SK-N-SH (cell line): ENCODE measurements around the gene PCARE. TPM values are rescaled to one million over a fixed set of nuclear protein-coding genes. Genes with fewer than 3 reads are reported as not detected.

ENCODE experiments used
- CTCF ChIA-PET: fragments of 300-600, 350-600 bp; formaldehyde crosslinking; extraction: SDS; loops from one replicate; lab custom pipeline; 2021; lab: Yijun Ruan, JAX
- POLR2A ChIA-PET: fragments of 350-600 bp; sonication (Branson Sonifier 250); formaldehyde crosslinking; extraction: SDS; loops from one replicate; lab custom pipeline; 2020; ENCODE audit warnings: antibody characterized with exemption, inconsistent platforms; lab: Yijun Ruan, JAX
- DNase-seq: peaks from one replicate; pipeline ENCODE4 v3.0.0; 2012
- H2AFZ ChIP-seq: fragments of 200-600 bp; sonication (generic); 2 replicates; pipeline ENCODE4 v1.8.1; 2016; ENCODE audit warnings: antibody characterized with exemption, mild to moderate bottlenecking, low read depth
- H3F3A ChIP-seq: fragments of 200-600 bp; sonication (generic); replicated peaks from 2 replicates; pipeline ENCODE3; 2016; ENCODE audit warnings: antibody characterized with exemption, mild to moderate bottlenecking; ENCODE audit not compliant: insufficient read depth
- H3K27ac ChIP-seq, 2 experiments: fragments of 200-500 bp in 1 of 2; fragments of 200-600 bp in 1 of 2; sonication (Bioruptor generic) in 1 of 2; sonication (generic), shearing (Covaris generic) in 1 of 2; 2 replicates each; pipeline versions ENCODE4 v1.5.1 to v1.6.1; 2014 to 2016; ENCODE audit warnings: low read depth in 2 of 2, inconsistent platforms in 1 of 2, low read length in 1 of 2, mild to moderate bottlenecking in 1 of 2, mixed read lengths in 1 of 2
- H3K27me3 ChIP-seq: fragments of 200-600 bp; sonication (generic), shearing (Covaris generic); 2 replicates; pipeline ENCODE4 v1.6.1; 2016; ENCODE audit warnings: mixed run types; ENCODE audit not compliant: insufficient read depth
- H3K36me3 ChIP-seq, 2 experiments: fragments of 200-500 bp in 1 of 2; fragments of 200-600 bp in 1 of 2; sonication (Bioruptor generic) in 1 of 2; sonication (generic) in 1 of 2; replicated peaks in 1 of 2; 2 replicates each; pipeline versions ENCODE3 to v1.5.1; 2014 to 2016; ENCODE audit warnings: low read length in 1 of 2, mild to moderate bottlenecking in 1 of 2; ENCODE audit not compliant: insufficient read depth in 2 of 2, control insufficient read depth in 1 of 2
- H3K4me1 ChIP-seq, 2 experiments: fragments of 200-500 bp in 1 of 2; fragments of 200-600 bp in 1 of 2; sonication (Bioruptor generic) in 1 of 2; sonication (generic), shearing (Covaris generic) in 1 of 2; 2 replicates each; pipeline versions ENCODE4 v1.5.1 to v1.6.1; 2014 to 2016; ENCODE audit warnings: low read depth in 1 of 2, low read length in 1 of 2, mixed run types in 1 of 2; ENCODE audit not compliant: insufficient read depth in 2 of 2, control insufficient read depth in 1 of 2
- H3K4me2 ChIP-seq: fragments of 200-600 bp; sonication (generic), shearing (Covaris generic); 2 replicates; pipeline ENCODE4 v1.6.1; 2017; ENCODE audit warnings: mixed run types
- H3K4me3 ChIP-seq, 2 experiments: fragments of 200-500 bp in 1 of 2; fragments of 200-600 bp in 1 of 2; sonication (Bioruptor generic) in 1 of 2; sonication (generic), shearing (Covaris generic) in 1 of 2; 2 replicates each; pipeline versions ENCODE4 v1.5.1 to v1.8.1; 2014 to 2016; ENCODE audit warnings: low read depth in 2 of 2, inconsistent platforms in 1 of 2, low read length in 1 of 2, mild to moderate bottlenecking in 1 of 2, mixed read lengths in 1 of 2, moderate library complexity in 1 of 2
- H3K79me2 ChIP-seq: fragments of 200-600 bp; sonication (generic); 2 replicates; pipeline ENCODE4 v1.8.1; 2017; ENCODE audit warnings: mild to moderate bottlenecking; ENCODE audit not compliant: insufficient read depth
- H3K9ac ChIP-seq: fragments of 200-600 bp; sonication (generic); 2 replicates; pipeline ENCODE4 v1.6.1; 2017; ENCODE audit warnings: mixed run types
- H3K9me2 ChIP-seq: fragments of 200-600 bp; sonication (generic); 2 replicates; pipeline ENCODE4 v1.6.1; 2017; ENCODE audit warnings: mixed run types
- H3K9me3 ChIP-seq: fragments of 200-600 bp; sonication (generic); 2 replicates; pipeline ENCODE4 v1.6.1; 2017; ENCODE audit warnings: mixed run types, mild to moderate bottlenecking, moderate library complexity
- H4K20me1 ChIP-seq: fragments of 200-600 bp; sonication (generic); 2 replicates; pipeline ENCODE4 v1.6.1; 2017; ENCODE audit warnings: mild to moderate bottlenecking, mixed run types; ENCODE audit not compliant: insufficient read depth
- CHD2 ChIP-seq: fragments of 150-350 bp; IDR thresholded peaks from 2 replicates; pipeline ENCODE4 v1.6.1; 2018; ENCODE audit warnings: low read length; ENCODE audit not compliant: partially characterized antibody
- ELF1 ChIP-seq: IDR thresholded peaks from 2 replicates; pipeline ENCODE4 v1.4.0; 2012
- EP300 ChIP-seq, 2 experiments: IDR thresholded peaks; 2 replicates each; pipeline versions ENCODE4 v1.4.0 to v1.6.1; 2012; ENCODE audit warnings: borderline replicate concordance in 1 of 2, low read depth in 1 of 2, low read length in 1 of 2
- FOXM1 ChIP-seq: IDR thresholded peaks from 2 replicates; pipeline ENCODE4 v1.4.0; 2012; ENCODE audit warnings: low read depth, mild to moderate bottlenecking
- GATA2 ChIP-seq: sonication (generic); formaldehyde crosslinking; IDR thresholded peaks from 2 replicates; pipeline ENCODE4 v1.5.0; 2020; ENCODE audit warnings: mild to moderate bottlenecking, missing genetic modification reagents
- IRF3 ChIP-seq: fragments of 150-350 bp; IDR thresholded peaks from 2 replicates; pipeline ENCODE4 v1.6.1; 2016; ENCODE audit warnings: mild to moderate bottlenecking, low read depth, low read length
- MXI1 ChIP-seq: IDR thresholded peaks from 2 replicates; pipeline ENCODE4 v1.6.1; 2012; ENCODE audit warnings: mild to moderate bottlenecking, low read depth, low read length, improper control_type of control experiment
- POLR2AphosphoS5 ChIP-seq: IDR thresholded peaks from 2 replicates; pipeline ENCODE4 v1.6.1; 2012; ENCODE audit warnings: low read depth, low read length
- RAD21 ChIP-seq: IDR thresholded peaks from 2 replicates; pipeline ENCODE4 v1.6.1; 2012; ENCODE audit warnings: mild to moderate bottlenecking, low read length
- RFX5 ChIP-seq: IDR thresholded peaks from 2 replicates; pipeline ENCODE4 v1.6.1; 2012; ENCODE audit warnings: mild to moderate bottlenecking, improper control_type of control experiment, low read length
- RXRA ChIP-seq: IDR thresholded peaks from 2 replicates; pipeline ENCODE4 v1.4.0; 2012; ENCODE audit warnings: low read depth, mild to moderate bottlenecking, borderline replicate concordance
- SMC3 ChIP-seq: IDR thresholded peaks from 2 replicates; pipeline ENCODE4 v1.6.1; 2012; ENCODE audit warnings: low read depth, low read length, improper control_type of control experiment
- TCF12 ChIP-seq: IDR thresholded peaks from 2 replicates; pipeline ENCODE4 v1.4.0; 2012
- TEAD4 ChIP-seq: IDR thresholded peaks from 2 replicates; pipeline ENCODE4 v1.4.0; 2012; ENCODE audit warnings: mild to moderate bottlenecking, borderline replicate concordance; ENCODE audit not compliant: insufficient read depth
- USF1 ChIP-seq: IDR thresholded peaks from 2 replicates; pipeline ENCODE4 v1.4.0; 2012; ENCODE audit warnings: low read depth, borderline replicate concordance
- YY1 ChIP-seq: IDR thresholded peaks from 2 replicates; pipeline ENCODE4 v1.4.0; 2012; ENCODE audit warnings: low read depth, mild to moderate bottlenecking
- WGBS: methylation state at CpG from one replicate; pipeline ENCODE4 v1.1.6; 2017; ENCODE audit warnings: low lambda C conversion rate; 5-methylcytosine and 5-hydroxymethylcytosine counted together
- polyA plus RNA-seq, 3 experiments: library from polyadenylated mRNA; depleted of rRNA; stranded (reverse); fragments of >200 nt; gene quantifications; 2 replicates each; pipeline ENCODE4 v1.2.3, GENCODE V29; 2012
- TF ChIP-seq, protein P1 (sequence below): fragments of 200-600 bp; sonication (generic); IDR thresholded peaks from 2 replicates; pipeline ENCODE4 v1.6.1; 2017; ENCODE audit warnings: antibody characterized with exemption, mild to moderate bottlenecking, moderate library complexity

PCARE gene
- polyA plus RNA-seq, 1 of the 3 experiments (the other 2 are of a cell fraction) = not detected

DNA sequence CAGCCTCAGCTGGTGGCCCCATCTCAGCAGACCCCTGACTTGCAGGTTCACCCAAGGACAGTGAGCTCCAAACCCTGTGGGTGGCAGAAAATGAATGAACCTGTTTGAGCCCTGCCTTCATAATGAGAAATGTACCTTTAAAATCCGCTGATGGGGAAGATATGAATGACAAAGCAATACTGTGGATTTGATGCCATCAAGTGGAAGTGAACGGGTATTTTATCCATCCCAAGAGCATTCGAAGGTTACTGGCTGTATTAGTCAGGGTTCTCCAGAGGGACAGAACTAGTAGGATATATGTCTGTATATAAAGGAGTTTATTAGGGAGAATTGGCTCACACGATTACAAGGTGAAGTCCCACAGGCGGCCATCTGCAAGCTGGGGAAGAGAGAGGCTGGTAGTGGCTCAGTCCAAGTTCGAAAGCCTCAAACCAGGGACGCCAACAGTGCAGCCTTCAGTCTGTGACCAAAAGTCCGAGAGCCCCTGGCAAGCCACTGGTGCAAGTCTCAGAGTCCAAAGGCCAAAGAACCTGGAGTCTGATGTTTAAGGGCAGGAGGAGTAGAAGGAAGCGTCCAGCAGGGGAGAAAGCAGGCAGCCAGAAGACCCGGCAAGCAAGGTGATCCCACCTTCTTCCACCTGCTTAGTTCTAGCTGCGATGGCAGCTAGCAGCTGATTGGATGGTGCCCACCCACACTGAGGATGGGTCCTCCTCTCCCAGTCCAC is 61.1 kb downstream of the PCARE start:
- POLR2A ChIA-PET = interaction anchor here (0.7 kb wide), 1 partner anchor 21 kb away, joined by 3 read pairs; no protein-coding TSS in a partner anchor
- no peak for DNase-seq
- Histone ChIP-seq H3K4me3 (no peak overlapping the region), H3K9me3 (no peaks in the 10 kb centered on the region), H3K4me1 (peaks cover 0 to 17% of the 10 kb centered on the region in 2 experiments; a peak in 1 of 4 replicates), H3K9me2 (no peaks in the 10 kb centered on the region), H3K4me2 (no peak overlapping the region), H4K20me1 (no peaks in the 10 kb centered on the region), H3F3A (no peaks in the 10 kb centered on the region), H2AFZ (no peak overlapping the region)
- 68% methylated on average over 11 of the region's 11 CpGs for WGBS
- peak; percentile 33; the same call in 1 of the 2 replicates for TF ChIP-seq RAD21
- TF ChIP-seq, protein P1, sequence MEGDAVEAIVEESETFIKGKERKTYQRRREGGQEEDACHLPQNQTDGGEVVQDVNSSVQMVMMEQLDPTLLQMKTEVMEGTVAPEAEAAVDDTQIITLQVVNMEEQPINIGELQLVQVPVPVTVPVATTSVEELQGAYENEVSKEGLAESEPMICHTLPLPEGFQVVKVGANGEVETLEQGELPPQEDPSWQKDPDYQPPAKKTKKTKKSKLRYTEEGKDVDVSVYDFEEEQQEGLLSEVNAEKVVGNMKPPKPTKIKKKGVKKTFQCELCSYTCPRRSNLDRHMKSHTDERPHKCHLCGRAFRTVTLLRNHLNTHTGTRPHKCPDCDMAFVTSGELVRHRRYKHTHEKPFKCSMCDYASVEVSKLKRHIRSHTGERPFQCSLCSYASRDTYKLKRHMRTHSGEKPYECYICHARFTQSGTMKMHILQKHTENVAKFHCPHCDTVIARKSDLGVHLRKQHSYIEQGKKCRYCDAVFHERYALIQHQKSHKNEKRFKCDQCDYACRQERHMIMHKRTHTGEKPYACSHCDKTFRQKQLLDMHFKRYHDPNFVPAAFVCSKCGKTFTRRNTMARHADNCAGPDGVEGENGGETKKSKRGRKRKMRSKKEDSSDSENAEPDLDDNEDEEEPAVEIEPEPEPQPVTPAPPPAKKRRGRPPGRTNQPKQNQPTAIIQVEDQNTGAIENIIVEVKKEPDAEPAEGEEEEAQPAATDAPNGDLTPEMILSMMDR = no peak
- TF ChIP-seq, all 33 proteins: peak for 1
- no peaks in the 10 kb centered on the region for H3K36me3 ChIP-seq
- CTCF ChIA-PET = interaction anchor here (0.8 to 1.5 kb wide), 8 partner anchors 14 to 1102 kb away, joined by 3 to 4 read pairs (median 3); no protein-coding TSS in a partner anchor
- no peak overlapping the region for H3K9ac ChIP-seq
- H3K79me2 ChIP-seq = no peaks in the 10 kb centered on the region
- H3K27me3 ChIP-seq = peaks cover 11% of the 10 kb centered on the region; the same call in 1 of the 2 replicates
- no peak overlapping the region for H3K27ac ChIP-seq

- 79% methylated on average over 9 of the region's 9 CpGs for WGBS
- H4K20me1 ChIP-seq = no peaks in the 10 kb centered on the region
- no peaks in the 10 kb centered on the region for H3K9me2 ChIP-seq
- H3K9ac ChIP-seq = no peak overlapping the region
- no peaks in the 10 kb centered on the region for H3F3A ChIP-seq
- peak; percentile 41 for DNase-seq
- no peak overlapping the region for H3K27ac ChIP-seq
- no peak overlapping the region for H3K4me2 ChIP-seq
- no peak overlapping the region for H2AFZ ChIP-seq
- H3K79me2 ChIP-seq = no peaks in the 10 kb centered on the region
- TF ChIP-seq ELF1 (no peak), SMC3 (no peak), USF1 (no peak), RAD21 (no peak), TCF12 (no peak), CHD2 (no peak), GATA2 (CRISPR knock-in tag) (no peak), RFX5 (no peak), EP300 (IDR thresholded peaks at IDR 0.05; ENCODE audit: borderline replicate concordance in 1 of 2, low read depth in 1 of 2, low read length in 1 of 2) (no peak), TEAD4 (no peak), RXRA (no peak), POLR2AphosphoS5 (no peak), MXI1 (no peak), FOXM1 (no peak), IRF3 (no peak), YY1 (no peak)
- TF ChIP-seq, protein P1 = no peak
- peaks cover 0 to 17% of the 10 kb centered on the region in 2 experiments; a peak in 1 of 4 replicates for H3K4me1 ChIP-seq
- H3K36me3 ChIP-seq = no peaks in the 10 kb centered on the region
- ChIA-PET POLR2A (interaction anchor here (0.6 to 0.7 kb wide), 2 partner anchors 22 to 262 kb away, joined by 3 read pairs; no protein-coding TSS in a partner anchor), CTCF (interaction anchor here (0.8 to 1.5 kb wide), 9 partner anchors 13 to 1103 kb away, joined by 3 to 4 read pairs (median 3); no protein-coding TSS in a partner anchor)
- peaks cover 11% of the 10 kb centered on the region; the same call in 1 of the 2 replicates for H3K27me3 ChIP-seq
- no peak overlapping the region for H3K4me3 ChIP-seq
- no peaks in the 10 kb centered on the region for H3K9me3 ChIP-seq
Observed at GRCh38 chr2:29012211-29012681, 62.1 kb downstream of the PCARE start.
